Activated CD8-positive, alpha-beta memory T cell treated with anti-CD3 and anti-CD28 coated beads, Interleukin-2, amount 10 ng/mL, durations not matched to agents 7 days and 5 days (primary cell): ENCODE results near the gene FBN3. TPM values are rescaled to one million over a fixed set of nuclear protein-coding genes. Genes with fewer than 3 reads are reported as not detected.
"Not testable (repeated sequence)": the region's sequence is repeated elsewhere in the genome, so short reads cannot be mapped to it uniquely, and the experiment has no call there.

Experiments used
- ATAC-seq: fragments of 150-1000 bp; cut with Tn5 transposase; one replicate; pipeline ENCODE4 v1.10.0; 2021; ENCODE audit warnings: moderate library complexity
- CTCF ChIA-PET: fragments of 350-600 bp; sonication (Branson Sonifier 250); formaldehyde crosslinking; loops from one replicate; lab custom pipeline; 2021; ENCODE audit warnings: antibody characterized with exemption; lab: Charles Lee
- DNase-seq: peaks from one replicate; pipeline ENCODE4 v3.0.0-alpha.2; 2020
- H3K27ac Mint-ChIP-seq: one replicate; pipeline ENCODE4 v1.8.0; 2021; ENCODE audit warnings: mild to moderate bottlenecking, mixed read lengths
- H3K27me3 Mint-ChIP-seq: one replicate; pipeline ENCODE4 v1.8.0; 2021; ENCODE audit warnings: mixed read lengths
- H3K36me3 Mint-ChIP-seq: one replicate; pipeline ENCODE4 v1.8.0; 2021; ENCODE audit warnings: mild to moderate bottlenecking, mixed read lengths
- H3K4me1 Mint-ChIP-seq: one replicate; pipeline ENCODE4 v1.8.0; 2021; ENCODE audit warnings: mixed read lengths
- H3K4me3 Mint-ChIP-seq: one replicate; pipeline ENCODE4 v1.8.0; 2021; ENCODE audit warnings: mild to moderate bottlenecking, moderate library complexity, mixed read lengths
- H3K9me3 Mint-ChIP-seq: one replicate; pipeline ENCODE4 v1.8.0; 2022; ENCODE audit warnings: low read depth, mixed read lengths
- total RNA-seq, 2 experiments: library from RNA; stranded (reverse); gene quantifications; one replicate each; pipeline ENCODE4 v1.2.3, GENCODE V29; 2021

The FBN3 gene
- total RNA-seq, 2 experiments from 2014 or later, result 0.06 TPM; not detected in 1

DNA sequence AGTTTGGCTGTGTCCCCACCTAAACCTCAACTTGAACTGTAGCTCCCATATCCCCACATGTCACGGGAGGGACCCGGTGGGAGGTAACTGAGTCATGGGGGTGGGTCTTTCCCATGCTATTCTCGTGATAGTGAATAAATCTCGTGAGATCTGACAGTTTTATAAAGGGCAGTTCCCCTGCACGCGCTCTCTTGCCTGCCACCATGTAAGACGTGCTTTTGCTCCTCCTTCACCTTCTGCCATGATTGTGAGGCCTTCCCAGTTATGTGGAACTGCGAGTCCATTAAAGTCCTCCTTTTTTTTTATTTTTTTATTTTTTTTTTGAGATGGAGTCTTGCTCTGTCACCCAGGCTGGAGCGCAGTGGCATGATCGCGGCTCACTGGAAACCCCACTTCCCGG lies 47.5 kb downstream of the FBN3 start:
- H3K4me3 Mint-ChIP-seq, ATAC-seq, H3K4me1 Mint-ChIP-seq, H3K9me3 Mint-ChIP-seq, H3K27me3 Mint-ChIP-seq, H3K27ac Mint-ChIP-seq, CTCF ChIA-PET, DNase-seq, H3K36me3 Mint-ChIP-seq: not testable (repeated sequence)

DNA sequence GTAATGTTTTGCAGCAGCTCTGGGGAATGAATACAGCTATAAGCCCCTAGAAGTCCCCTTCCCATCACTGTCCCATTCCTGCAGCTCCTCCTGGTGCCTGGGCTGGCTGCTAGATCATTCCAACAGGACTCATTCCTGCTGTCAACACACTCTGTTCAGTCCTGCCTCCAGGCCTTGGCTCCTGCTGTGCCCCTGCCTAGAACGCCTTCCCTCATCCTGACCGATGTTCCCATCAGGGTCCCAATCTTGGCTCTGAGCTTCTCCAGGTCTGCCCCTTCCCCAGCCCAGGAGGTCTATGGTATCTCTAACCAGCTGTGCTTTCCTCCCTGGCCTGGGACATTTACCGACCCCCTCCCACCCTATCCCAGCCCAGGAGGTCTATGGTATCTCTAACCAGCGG lies 48.1 kb downstream of the FBN3 start:
- no peak overlapping the region for H3K27ac Mint-ChIP-seq
- H3K4me1 Mint-ChIP-seq, result no peaks in the 10 kb centered on the region
- peaks cover 6% of the 10 kb centered on the region for H3K9me3 Mint-ChIP-seq
- H3K27me3 Mint-ChIP-seq, result peaks cover 4% of the 10 kb centered on the region
- H3K36me3 Mint-ChIP-seq, result no peaks in the 10 kb centered on the region
- CTCF ChIA-PET, result no interaction called here
- no peak overlapping the region for H3K4me3 Mint-ChIP-seq
- no peak for DNase-seq
- ATAC-seq, result no peak

DNA sequence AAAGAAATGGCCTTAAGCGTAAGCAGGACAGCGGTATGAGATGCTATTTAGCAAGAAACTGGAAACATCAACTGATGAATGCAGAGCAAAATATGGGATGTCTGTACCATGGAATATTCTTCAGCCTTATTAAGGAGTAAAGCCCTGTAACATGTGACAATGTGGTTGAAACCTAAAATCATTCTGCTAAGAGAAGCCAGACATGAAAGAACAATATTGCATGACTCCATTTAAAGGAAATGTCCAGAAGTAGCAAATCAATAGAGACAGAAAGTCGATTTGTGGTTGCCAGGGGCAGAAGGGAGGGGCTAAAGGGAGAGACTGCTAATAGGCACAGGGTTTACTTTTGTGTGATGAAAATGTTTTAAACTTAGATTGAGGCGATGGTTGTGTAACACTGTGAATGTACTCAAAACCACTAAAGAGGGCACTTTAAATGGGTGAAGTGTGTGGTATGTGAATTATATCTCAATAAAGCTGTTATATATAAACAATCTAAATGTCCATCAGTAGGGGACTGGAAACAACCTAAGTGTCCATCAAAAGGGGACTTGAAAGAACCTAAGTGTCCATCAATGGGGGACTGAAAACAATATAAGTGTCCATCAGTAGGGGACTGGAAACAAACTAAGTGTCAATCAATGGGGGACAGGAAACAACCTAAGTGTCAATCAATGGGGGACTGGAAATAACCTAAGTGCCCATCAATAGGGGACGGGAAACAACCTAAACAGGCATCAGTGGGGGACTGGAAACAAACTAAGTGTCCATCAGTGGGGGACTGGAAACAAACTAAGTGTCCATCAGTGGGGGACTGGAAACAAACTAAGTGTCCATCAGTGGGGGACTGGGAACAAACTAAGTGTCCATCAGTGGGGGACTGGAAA lies 51.5 kb downstream of the FBN3 start:
- Mint-ChIP-seq H3K4me3 (no peak overlapping the region), H3K27ac (no peak overlapping the region), H3K27me3 (peaks cover 4% of the 10 kb centered on the region), H3K36me3 (no peaks in the 10 kb centered on the region), H3K9me3 (peaks cover 18% of the 10 kb centered on the region), H3K4me1 (no peaks in the 10 kb centered on the region)
- ATAC-seq, result no peak
- no peak for DNase-seq
- CTCF ChIA-PET, result no interaction called here

DNA sequence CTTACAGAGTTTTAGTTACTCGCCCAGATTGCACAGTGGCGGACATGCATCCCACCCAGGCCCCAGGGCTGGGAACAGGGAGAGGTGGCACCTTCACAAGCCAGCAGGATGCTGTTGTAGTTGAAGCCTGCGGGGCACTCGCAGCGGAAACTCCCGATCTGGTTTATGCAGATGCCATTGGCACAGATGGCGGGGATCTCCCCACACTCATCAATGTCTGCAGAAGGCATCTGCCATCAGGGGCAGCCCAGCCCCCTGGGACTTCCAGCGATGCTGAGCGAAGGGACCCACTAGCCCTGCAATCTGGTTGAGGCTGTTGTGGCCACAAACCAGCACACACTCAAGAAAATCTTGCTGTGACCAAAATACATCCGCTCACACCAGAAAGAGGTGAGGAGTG lies 52.2 kb downstream of the FBN3 start:
- Mint-ChIP-seq H3K9me3 (peaks cover 18% of the 10 kb centered on the region), H3K27me3 (peaks cover 4% of the 10 kb centered on the region), H3K4me3 (no peak overlapping the region), H3K36me3 (no peaks in the 10 kb centered on the region), H3K4me1 (no peaks in the 10 kb centered on the region), H3K27ac (no peak overlapping the region)
- CTCF ChIA-PET, result no interaction called here
- DNase-seq, result no peak
- no peak for ATAC-seq

DNA sequence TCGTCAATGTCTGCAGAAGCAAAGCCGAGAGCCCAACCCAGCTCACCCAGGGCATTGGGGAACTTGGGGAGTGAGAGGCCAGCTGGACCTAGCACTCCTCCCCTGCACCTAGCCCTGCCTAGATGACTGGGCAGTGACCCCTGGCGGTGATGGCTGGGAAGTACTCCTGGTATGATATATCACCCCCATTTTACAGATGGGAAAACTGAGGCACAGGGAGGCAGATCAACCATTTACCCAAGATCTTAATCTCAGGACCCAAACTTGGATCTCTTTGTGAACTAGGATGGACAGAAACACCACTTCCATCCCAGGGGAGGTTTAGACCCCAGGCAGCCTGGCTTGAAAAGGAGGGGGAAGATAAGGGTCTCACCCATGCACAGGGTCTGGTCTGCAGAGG lies 53.3 kb downstream of the FBN3 start:
- Mint-ChIP-seq H3K4me1 (no peaks in the 10 kb centered on the region), H3K36me3 (no peaks in the 10 kb centered on the region), H3K9me3 (peaks cover 18% of the 10 kb centered on the region), H3K27ac (no peak overlapping the region), H3K27me3 (peaks cover 2% of the 10 kb centered on the region), H3K4me3 (no peak overlapping the region)
- CTCF ChIA-PET, result no interaction called here
- no peak for ATAC-seq
- no peak for DNase-seq

DNA sequence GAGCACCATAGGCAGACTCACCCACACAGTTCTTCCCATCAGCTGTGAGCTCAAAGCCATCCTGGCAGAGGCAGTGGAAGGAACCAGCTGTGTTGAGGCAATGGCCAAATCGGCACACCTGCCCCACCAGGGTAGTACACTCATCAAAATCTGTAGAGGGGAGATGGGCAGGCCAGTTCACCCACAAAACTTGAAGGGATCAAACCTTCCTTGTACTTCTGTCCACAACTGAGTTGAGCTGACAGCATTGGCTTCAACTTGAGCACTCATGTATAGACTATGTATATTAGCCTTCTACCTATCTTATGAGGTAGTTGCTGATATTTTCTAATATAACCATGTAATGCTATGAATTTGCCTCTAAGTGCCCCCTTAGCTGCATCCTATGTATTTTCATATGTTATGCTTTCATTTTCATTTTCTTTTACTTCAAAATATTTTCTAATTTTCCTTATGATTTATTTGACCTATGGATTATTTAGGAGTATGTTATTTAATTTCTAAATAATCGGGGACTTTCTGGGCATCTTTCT lies 54.0 kb downstream of the FBN3 start:
- Mint-ChIP-seq H3K27me3 (peaks cover 2% of the 10 kb centered on the region), H3K4me1 (no peaks in the 10 kb centered on the region), H3K9me3 (peaks cover 18% of the 10 kb centered on the region), H3K27ac (no peak overlapping the region), H3K4me3 (no peak overlapping the region), H3K36me3 (no peaks in the 10 kb centered on the region)
- ATAC-seq (no peak), DNase-seq (no peak)
- CTCF ChIA-PET, result no interaction called here

DNA sequence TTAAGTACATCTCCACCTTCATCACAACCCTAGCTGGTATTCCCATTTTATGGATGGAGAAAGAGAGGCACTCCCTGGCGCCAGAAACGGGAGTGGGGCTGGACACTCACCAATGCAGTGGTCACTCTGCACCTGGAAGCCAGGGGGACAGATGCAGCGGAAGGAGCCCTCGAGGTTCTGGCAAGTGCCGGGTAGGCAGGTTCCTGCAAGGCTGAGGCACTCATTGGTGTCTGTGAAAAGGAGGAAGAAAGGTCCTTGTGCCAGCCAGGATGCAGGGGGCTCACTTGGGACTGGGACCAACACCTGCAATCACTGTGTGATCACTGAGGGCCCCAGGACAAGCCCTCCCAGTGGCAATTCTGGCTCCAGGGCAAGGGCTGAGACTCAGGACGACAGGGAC lies 55.1 kb downstream of the FBN3 start:
- no peaks in the 10 kb centered on the region for H3K36me3 Mint-ChIP-seq
- ATAC-seq (no peak), DNase-seq (no peak)
- H3K27ac Mint-ChIP-seq, result no peak overlapping the region
- H3K9me3 Mint-ChIP-seq, result peaks cover 18% of the 10 kb centered on the region
- CTCF ChIA-PET, result no interaction called here
- H3K4me3 Mint-ChIP-seq, result no peak overlapping the region
- H3K27me3 Mint-ChIP-seq, result peaks cover 2% of the 10 kb centered on the region
- H3K4me1 Mint-ChIP-seq, result no peaks in the 10 kb centered on the region

DNA sequence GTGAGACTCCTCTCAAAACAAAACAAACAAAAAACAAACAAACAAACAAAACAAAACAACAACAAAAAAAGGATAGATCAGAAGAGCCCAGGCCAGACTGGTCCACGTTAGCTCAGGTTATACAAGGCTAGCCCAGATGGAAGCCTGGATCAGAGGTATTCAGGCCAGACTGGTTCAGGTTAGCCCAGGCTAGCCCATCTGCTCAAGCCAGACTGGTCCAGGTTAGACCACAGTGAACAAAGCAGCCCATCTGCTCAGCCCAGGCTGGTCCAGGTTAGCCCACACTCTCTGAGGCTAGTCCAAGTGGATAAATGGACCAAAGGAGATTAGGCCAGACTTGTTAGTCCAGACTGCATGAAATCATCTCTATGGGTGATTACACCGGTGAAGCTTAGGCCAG lies 55.7 kb downstream of the FBN3 start:
- DNase-seq (no peak), ATAC-seq (no peak)
- Mint-ChIP-seq H3K27ac (no peak overlapping the region), H3K27me3 (peaks cover 2% of the 10 kb centered on the region), H3K36me3 (no peaks in the 10 kb centered on the region), H3K9me3 (peaks cover 18% of the 10 kb centered on the region), H3K4me1 (no peaks in the 10 kb centered on the region), H3K4me3 (no peak overlapping the region)
- CTCF ChIA-PET, result no interaction called here

DNA sequence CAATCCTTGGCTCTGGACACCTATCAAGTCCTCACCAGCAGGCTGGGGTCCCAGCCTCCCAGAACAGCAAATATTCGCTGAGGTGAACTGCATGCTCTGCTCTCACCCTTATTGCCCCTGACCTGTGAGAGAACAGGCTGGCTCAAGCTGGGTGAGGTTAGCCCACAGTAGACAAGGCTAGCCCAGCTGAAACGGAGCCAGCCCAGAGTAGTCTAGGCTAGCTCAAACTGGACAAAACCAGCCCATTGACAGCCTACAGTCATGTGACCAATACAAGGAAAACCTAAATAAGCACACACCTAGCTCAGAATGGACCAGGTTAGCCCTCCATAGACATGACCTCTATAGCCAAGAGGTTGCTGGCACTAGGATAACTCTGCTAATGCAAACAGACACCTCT lies 58.4 kb downstream of the FBN3 start:
- H3K27ac Mint-ChIP-seq, result no peak overlapping the region
- H3K9me3 Mint-ChIP-seq, result peaks cover 10% of the 10 kb centered on the region
- H3K27me3 Mint-ChIP-seq, result no peaks in the 10 kb centered on the region
- no peaks in the 10 kb centered on the region for H3K36me3 Mint-ChIP-seq
- CTCF ChIA-PET, result no interaction called here
- no peak overlapping the region for H3K4me3 Mint-ChIP-seq
- no peaks in the 10 kb centered on the region for H3K4me1 Mint-ChIP-seq
- no peak for ATAC-seq
- DNase-seq, result no peak

DNA sequence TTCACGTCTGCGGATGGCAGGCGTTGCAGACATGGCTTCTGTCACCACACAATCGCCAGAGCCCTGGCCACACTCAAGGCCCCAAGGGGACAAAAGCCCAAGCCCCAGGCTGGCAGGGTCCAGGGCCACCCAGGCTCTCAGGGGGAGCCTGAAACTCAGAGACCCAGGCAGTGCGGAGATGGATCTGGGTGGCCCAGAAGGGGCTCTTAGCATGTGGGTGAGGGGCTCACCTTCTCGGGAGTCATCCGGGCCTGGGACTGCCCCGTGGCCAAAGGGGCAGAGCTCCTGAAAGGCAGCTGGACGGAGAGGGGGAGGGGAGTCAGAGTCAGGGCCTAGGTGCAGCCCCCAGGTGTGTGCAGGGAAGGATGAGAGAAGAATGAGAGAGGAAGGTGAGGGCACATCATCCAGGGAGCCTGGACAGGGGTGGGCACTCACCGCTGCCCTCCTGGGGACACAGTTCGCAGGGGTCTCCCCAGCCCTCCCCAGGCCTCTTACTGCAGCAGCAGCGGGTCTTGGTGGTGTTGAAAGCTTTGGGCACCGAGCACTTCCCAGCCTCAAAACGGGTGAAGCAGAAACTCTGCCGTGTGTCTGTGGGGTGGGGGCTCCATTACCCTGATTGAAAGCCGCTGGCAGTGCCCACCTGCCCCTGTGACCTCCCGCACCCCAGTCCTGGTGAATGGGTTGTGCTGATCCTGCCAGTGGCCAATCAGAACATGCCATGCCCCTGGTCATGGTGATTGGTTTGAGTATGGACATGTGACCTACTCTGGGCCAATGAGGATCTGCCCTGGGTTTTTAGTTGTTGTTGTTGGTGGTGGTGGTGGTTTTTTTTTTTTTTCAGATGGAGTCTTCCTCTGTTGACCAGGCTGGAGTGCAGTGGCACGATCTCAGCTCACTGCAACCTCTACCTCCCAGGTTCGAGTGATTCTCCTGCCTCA lies 59.5 kb downstream of the FBN3 start:
- H3K9me3 Mint-ChIP-seq, result peaks cover 8% of the 10 kb centered on the region
- no peaks in the 10 kb centered on the region for H3K36me3 Mint-ChIP-seq
- CTCF ChIA-PET, result no interaction called here
- H3K4me1 Mint-ChIP-seq, result no peaks in the 10 kb centered on the region
- ATAC-seq (no peak), DNase-seq (no peak)
- no peak overlapping the region for H3K27ac Mint-ChIP-seq
- no peak overlapping the region for H3K4me3 Mint-ChIP-seq
- H3K27me3 Mint-ChIP-seq, result no peaks in the 10 kb centered on the region

DNA sequence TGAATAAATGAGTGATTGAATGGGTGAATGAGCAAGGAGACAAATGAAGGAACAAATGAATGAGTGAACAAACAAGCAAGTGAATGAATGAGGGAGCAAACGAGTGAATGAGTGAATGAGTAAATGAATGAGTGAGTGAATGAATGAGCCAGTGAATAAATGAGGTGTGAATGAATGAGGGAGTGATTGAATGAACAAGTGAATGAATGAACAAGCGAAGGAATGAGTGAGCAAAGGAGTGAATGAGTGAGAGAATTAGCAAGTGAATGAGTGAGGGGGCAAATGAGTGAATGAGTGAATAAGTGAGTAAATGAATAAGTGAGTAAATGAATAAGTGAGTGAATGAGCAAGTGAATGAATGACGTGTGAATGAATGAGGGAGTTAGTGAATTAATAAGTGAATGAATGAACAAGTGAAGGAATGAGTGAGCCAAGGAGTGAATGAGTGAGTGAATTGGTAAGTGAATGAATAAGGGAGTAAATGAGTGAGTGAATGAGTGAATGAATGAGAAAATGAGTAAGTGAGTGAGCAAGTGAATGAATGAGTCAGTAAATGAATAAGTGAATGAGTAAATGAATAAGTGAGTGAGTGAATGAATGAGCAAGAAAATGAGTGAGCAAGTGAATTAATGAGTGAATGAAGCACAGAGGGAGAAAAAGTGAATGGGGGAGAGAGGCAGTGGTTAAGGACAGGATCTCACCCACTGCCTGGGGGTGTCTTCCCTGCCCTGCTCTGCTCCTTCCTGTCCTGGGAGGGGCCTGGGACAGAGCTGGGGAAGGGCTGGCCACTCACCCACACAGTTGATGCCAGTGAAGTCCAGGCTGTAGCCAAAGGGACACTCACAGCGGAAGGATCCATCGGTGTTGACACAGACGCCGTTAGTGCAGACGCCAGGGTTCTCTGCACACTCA lies 60.4 kb downstream of the FBN3 start:
- Mint-ChIP-seq H3K27me3 (no peaks in the 10 kb centered on the region), H3K27ac (no peak overlapping the region), H3K4me1 (no peaks in the 10 kb centered on the region), H3K36me3 (no peaks in the 10 kb centered on the region), H3K4me3 (no peak overlapping the region), H3K9me3 (peaks cover 1% of the 10 kb centered on the region)
- CTCF ChIA-PET, result no interaction called here
- no peak for ATAC-seq
- DNase-seq, result no peak

DNA sequence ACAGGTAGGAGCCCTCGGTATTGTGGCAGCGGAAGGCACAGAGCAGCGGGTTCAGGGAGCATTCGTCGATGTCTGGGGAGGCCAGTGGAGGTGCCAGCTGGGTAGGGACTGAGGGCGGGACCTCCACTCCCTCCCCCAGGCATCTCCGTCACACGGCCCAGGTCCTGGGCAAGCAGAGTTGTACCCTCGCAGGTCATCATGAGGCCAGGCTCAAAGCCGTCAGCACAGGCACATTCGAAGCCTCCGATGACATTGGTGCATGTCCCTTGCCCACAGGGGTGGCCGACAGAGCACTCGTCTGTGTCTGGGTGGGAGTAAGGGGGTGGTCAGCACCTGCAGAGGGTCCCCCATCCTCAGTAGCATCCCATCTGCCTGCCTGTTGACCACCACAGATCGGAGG lies 61.5 kb downstream of the FBN3 start:
- DNase-seq, result no peak
- H3K36me3 Mint-ChIP-seq, result no peaks in the 10 kb centered on the region
- ATAC-seq, result no peak
- no peaks in the 10 kb centered on the region for H3K4me1 Mint-ChIP-seq
- H3K9me3 Mint-ChIP-seq, result no peaks in the 10 kb centered on the region
- CTCF ChIA-PET, result no interaction called here
- H3K27me3 Mint-ChIP-seq, result no peaks in the 10 kb centered on the region
- H3K27ac Mint-ChIP-seq, result no peak overlapping the region
- H3K4me3 Mint-ChIP-seq, result no peak overlapping the region

DNA sequence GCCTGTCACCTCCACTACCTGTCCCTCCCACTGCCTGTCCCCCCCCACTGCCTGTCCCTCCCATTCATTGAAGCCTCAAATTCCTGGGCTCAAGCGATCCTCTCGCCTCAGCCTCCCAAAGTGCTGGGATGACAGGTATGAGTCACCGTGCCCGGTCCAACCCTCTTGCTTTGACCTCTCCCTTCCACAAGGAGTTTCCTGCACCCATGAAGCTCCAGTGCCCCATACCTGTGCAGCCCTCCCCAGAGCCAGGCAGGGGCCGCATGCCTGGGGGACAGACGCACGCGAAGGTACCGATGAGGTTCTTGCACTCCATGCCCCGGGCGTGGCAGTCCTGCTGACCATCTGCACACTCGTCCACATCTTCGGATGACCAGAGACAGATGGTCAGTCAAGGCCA lies 62.5 kb downstream of the FBN3 start:
- Mint-ChIP-seq H3K27me3 (no peaks in the 10 kb centered on the region), H3K4me3 (no peak overlapping the region), H3K27ac (no peak overlapping the region), H3K9me3 (no peaks in the 10 kb centered on the region), H3K4me1 (no peaks in the 10 kb centered on the region), H3K36me3 (no peaks in the 10 kb centered on the region)
- CTCF ChIA-PET, result no interaction called here
- ATAC-seq (no peak), DNase-seq (no peak)
